Astrocyte (in vitro differentiated cells and primary cell): ENCODE data around the gene LRBA.

Experiments used
- EZH2 ChIP-seq: IDR thresholded peaks from 2 replicates; pipeline ENCODE4 v1.6.1; 2012; ENCODE audit warnings: mild to moderate bottlenecking, low read length, inconsistent platforms; ENCODE audit not compliant: insufficient read depth
- TF ChIP-seq, protein P1 (sequence below): IDR thresholded peaks from 2 replicates; pipeline ENCODE4 v1.5.1; 2011; ENCODE audit warnings: low read depth, mild to moderate bottlenecking, inconsistent platforms, low read length, moderate library complexity; ENCODE audit not compliant: insufficient read depth

DNA sequence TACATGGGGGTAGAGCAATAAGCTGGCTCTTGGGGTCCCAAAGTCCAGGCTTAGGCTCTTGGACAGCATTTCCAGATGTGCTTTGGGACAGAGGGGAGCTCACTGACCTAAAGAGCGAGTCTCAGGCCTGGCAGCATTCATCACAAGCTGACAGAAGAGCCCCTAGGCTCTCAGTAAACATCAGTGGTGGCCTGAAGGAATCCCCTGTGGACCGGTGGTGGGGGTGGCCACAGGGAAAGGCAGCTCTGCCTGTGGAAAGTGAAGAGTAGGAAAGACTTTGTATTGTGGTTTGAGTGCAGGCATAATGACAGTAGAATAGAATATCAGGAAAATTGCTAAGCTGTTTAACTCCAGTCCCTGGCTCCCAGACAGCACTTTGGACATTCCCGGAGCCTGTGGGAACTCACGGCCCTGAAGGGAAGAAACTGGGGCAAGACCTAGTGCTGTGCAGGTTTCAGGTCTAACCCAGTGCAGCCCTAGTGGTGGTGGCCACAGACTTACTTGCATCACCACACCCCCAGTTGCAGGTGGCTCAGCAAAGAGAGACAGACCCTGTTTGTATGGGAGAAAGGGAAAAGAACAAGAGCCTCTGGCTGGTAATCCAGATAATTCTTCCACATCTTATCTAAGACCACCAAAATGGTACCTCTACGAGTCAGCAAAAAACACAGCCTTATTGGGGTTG, 291.2 kb downstream of the LRBA start:
- TF ChIP-seq EZH2, result no peak
- TF ChIP-seq, protein P1, sequence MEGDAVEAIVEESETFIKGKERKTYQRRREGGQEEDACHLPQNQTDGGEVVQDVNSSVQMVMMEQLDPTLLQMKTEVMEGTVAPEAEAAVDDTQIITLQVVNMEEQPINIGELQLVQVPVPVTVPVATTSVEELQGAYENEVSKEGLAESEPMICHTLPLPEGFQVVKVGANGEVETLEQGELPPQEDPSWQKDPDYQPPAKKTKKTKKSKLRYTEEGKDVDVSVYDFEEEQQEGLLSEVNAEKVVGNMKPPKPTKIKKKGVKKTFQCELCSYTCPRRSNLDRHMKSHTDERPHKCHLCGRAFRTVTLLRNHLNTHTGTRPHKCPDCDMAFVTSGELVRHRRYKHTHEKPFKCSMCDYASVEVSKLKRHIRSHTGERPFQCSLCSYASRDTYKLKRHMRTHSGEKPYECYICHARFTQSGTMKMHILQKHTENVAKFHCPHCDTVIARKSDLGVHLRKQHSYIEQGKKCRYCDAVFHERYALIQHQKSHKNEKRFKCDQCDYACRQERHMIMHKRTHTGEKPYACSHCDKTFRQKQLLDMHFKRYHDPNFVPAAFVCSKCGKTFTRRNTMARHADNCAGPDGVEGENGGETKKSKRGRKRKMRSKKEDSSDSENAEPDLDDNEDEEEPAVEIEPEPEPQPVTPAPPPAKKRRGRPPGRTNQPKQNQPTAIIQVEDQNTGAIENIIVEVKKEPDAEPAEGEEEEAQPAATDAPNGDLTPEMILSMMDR, result no peak
